Occipital lobe (tissue), 2 donors: ENCODE results near the gene OAT. TPM values are rescaled to one million over a fixed set of nuclear protein-coding genes. Genes with fewer than 3 reads are reported as not detected.

ENCODE experiments used
- DNase-seq: peaks from one replicate; lab custom pipeline; 2025; lab: John Stamatoyannopoulos, UW
- total RNA-seq: library from RNA; depleted of rRNA; stranded (reverse); fragments of >200 nt; gene quantifications from one replicate; pipeline ENCODE4 v1.2.3, GENCODE V29; 2014

Gene OAT
- 143 TPM for total RNA-seq

DNA sequence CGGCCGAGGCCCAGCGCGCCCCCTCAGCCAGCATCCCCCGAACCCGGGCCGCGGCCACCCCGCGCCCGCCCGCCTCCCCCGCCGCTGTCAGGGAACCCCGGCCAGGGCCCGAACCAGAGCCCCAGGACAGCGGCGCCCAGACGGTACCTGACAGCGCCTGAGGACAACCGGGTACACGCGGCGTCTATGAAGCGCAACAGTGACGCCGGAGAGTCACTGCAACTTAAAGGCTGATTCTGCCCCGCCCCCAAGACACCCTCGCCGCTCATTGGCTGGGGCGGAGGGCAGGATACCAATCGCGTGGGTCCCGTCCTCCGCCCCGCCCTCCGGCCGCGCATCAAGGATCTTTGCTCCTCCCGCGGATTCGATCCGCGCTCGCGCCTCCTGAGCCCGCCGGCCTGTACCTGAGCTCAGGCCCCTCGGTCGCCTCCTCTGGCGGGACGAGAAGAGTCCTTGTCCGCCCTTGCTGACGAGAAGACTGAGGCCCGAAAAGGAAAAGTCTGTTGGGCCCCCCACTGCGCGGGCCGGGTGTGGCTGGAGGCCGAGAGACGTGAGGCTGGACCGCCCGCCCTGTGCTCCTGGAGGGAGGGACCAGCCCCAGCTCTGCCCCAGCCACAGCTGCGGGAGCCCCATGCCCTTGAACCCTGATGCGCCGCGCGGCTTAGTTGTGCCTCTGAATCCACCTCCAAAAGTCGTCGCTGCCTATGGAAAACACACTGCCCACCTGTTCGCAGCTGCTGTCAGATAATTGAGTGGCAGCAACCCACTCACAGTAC, at the start of gene OAT:
Gene OAT, minus strand, starts transcription at position 198 of the 776 bp plus-strand sequence. CDS start 6,752 bp downstream, outside the sequence.
- DNase-seq: peak; percentile 92

- no peak for DNase-seq
Observed at GRCh38 chr10:124467165-124467564, 48.4 kb upstream of the OAT start.

- no peak for DNase-seq
Observed at GRCh38 chr10:124465777-124466488, 47.2 kb upstream of the OAT start.

GRCh38 chr10:124465003-124465776, 46.5 kb upstream of the OAT start:
- no peak for DNase-seq

GRCh38 chr10:124464028-124464965, 45.6 kb upstream of the OAT start:
- no peak for DNase-seq

- no peak for DNase-seq
Observed at GRCh38 chr10:124462348-124462695, 43.6 kb upstream of the OAT start.

GRCh38 chr10:124461642-124462347, 43.1 kb upstream of the OAT start, which contains the start of gene LHPP:
LHPP (plus strand) TSS chr10:124461823; CDS start chr10:124461863, 40 bp downstream.
- DNase-seq: peak; percentile 75

- DNase-seq: no peak
Observed at GRCh38 chr10:124460144-124460543, 41.4 kb upstream of the OAT start.

- DNase-seq: no peak
Observed at GRCh38 chr10:124459395-124459794, 40.7 kb upstream of the OAT start.

- DNase-seq: no peak
Observed at GRCh38 chr10:124458889-124459288, 40.2 kb upstream of the OAT start.

- DNase-seq: no peak
Observed at GRCh38 chr10:124458473-124458872, 39.8 kb upstream of the OAT start.

GRCh38 chr10:124455441-124455840, 36.7 kb upstream of the OAT start:
- no peak for DNase-seq

DNA sequence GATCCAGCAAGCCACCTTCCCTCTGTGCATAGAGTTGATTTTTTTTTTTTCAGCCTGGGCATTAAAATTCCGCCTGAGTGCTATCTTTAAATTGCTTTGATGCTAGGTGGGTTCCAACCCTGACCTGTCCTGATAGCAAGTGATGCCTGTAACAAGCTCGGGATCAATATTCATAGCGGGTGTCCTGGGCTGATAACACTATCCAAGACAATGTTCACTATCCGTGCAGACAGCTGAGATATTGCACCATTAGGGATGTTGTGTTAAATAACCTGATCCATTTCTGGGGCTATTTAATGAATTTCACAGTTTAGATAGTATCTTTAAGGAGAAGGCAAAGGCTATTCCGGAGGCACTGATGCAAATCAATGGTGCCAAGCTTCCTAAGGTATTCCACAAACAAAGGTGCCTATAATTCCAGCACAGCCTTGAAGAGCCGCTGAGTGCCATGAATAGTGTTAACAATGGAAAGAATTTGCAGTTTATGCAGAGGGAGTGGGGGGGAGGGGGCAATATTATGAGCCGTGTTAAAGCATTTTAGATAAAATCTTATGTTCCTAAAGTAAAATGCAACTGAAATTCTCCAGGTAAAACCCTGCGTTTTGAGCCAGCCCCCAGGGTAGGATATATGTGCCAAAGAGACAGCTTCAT, 35.4 kb upstream of the OAT start:
- no peak for DNase-seq

GRCh38 chr10:124451276-124451675, 32.6 kb upstream of the OAT start:
- no peak for DNase-seq

DNA sequence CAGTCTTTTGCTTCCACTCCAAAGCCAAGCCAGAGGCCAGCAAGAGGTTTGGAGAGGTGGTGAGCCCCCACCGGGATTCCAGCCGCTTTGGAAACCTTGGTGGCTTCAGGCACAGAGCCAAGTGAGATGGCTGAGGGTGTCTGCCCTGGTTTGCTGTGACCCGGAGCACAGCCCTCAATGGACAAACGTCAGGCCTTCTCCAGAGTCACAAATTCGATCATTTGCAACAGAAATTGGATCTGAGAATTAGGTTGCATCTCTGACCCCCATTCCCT, 32.0 kb upstream of the OAT start:
- DNase-seq: no peak

DNA sequence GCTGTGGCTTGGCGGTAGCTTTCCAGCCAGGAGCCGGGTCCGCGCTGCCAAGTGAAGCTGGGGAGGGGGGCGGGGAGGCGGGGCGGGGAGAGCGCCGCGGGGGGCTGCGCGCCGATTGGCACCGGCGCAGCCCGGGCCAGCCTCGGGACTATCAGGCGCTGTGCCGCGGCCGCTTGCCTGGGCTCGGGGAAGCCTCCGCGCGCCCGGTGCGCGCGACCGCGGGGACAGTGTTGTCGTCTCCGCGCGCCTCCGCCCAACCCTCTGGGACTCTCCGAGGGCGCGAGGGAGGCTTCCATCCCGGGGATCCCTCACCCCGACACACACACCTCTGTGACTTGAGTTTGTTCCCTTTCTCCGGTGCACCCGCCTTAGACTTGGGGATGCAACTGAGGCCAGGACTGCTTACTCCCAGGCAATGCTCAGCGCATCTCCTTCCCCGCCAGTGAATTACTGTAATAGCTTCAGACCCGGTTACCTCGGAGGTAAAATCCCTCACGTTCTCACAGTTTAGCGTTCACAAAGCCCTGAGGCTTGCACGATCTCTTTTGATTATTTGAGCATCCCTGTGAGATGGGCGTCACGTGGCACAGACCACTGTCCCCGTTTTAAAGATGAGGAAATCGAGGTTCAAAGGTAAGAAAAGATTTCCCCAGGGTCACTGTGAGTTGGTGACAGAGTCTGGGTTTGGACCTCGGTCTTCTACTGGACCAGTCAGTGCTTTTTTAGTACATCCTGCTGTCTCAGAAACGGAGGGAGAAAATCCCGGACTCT, 31.5 kb upstream of the OAT start, which contains the start of gene NKX1-2:
Gene NKX1-2, minus strand, starts transcription at position 24 of the 771 bp plus-strand sequence. CDS start 92 bp downstream, outside the sequence.
- no peak for DNase-seq

DNA sequence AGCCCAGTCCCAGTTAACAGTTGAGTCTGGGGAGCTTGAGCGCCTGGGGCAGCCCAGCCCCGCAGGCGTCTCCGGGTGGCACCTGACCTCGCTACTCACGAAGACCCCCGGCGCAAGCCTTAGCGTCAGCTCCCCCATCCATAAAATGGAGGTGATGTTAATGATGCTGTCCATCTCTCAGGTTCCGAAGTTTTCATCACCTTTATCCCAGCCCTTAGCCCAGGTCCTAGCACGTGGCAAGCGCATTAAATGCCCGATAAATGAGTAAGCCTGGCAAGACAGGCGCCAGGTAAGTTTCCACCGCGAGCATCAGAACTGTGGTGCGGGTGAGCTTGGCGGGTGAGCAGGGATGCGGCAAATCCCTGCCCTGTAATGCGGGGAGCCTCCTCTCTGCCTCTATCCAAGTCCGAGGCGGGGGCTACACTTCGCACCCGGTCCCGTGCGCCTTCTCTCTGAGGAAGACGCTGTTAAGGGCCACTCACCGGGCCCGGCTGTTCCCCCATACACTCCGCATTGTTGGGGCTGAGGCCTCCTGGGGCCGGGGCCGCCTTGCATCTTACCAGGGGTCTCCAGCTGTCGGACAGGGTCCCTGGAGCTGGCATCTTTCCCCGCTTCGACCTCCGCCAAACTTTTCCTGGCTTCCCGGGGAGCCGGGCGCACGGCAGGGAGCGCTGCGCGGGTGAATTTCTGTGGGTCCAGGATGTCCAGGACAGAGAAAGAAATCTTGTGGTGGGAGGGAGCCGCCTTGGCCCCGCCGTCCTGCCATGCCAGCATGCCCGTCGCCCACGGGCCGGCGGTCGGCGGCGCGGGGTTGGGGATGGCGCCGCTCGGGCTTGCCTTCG, 30.7 kb upstream of the OAT start:
- no peak for DNase-seq

- no peak for DNase-seq
Observed at GRCh38 chr10:124448696-124449169, 30.0 kb upstream of the OAT start.
